Body of pancreas (tissue), 4 donors: Measurements from ENCODE around the gene NCAN.

ENCODE experiments used
- POLR2A ChIP-seq, 3 donors: fragments of 450-650 bp; IDR thresholded peaks; one replicate each; pipeline ENCODE4 v1.6.1; 2016; ENCODE audit warnings: antibody characterized with exemption in 3 of 3, mild to moderate bottlenecking in 2 of 3
- TF ChIP-seq, protein P1 (sequence below), 7 experiments: fragments of 450-650 bp in 4 of 7; fragments of 200-600 bp in 3 of 7; sonication (generic) in 3 of 7; IDR thresholded peaks; one replicate each; pipeline ENCODE4 v1.5.1; 2016 to 2019; ENCODE audit warnings: antibody characterized with exemption in 7 of 7

GRCh38 chr19:19181488-19181998, 30.2 kb upstream of the NCAN start:
- TF ChIP-seq, protein P1, sequence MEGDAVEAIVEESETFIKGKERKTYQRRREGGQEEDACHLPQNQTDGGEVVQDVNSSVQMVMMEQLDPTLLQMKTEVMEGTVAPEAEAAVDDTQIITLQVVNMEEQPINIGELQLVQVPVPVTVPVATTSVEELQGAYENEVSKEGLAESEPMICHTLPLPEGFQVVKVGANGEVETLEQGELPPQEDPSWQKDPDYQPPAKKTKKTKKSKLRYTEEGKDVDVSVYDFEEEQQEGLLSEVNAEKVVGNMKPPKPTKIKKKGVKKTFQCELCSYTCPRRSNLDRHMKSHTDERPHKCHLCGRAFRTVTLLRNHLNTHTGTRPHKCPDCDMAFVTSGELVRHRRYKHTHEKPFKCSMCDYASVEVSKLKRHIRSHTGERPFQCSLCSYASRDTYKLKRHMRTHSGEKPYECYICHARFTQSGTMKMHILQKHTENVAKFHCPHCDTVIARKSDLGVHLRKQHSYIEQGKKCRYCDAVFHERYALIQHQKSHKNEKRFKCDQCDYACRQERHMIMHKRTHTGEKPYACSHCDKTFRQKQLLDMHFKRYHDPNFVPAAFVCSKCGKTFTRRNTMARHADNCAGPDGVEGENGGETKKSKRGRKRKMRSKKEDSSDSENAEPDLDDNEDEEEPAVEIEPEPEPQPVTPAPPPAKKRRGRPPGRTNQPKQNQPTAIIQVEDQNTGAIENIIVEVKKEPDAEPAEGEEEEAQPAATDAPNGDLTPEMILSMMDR (IDR thresholded peaks at IDR 0.05), result no peak
- no peak for TF ChIP-seq POLR2A (IDR thresholded peaks at IDR 0.05)
